GM23338 (cell line): Measurements from ENCODE around the gene HSPA2. TPM values are rescaled to one million over a fixed set of nuclear protein-coding genes. Genes with fewer than 3 reads are reported as not detected.
A peak's percentile ranks its signal among the peaks of the same experiment; 100 is the strongest.

Experiments
- ATAC-seq: fragments of 200-7000 bp; cut with Tn5 transposase; 3 replicates; pipeline ENCODE4 v1.9.1; 2020
- DNase-seq: peaks from one replicate; pipeline ENCODE4 v3.0.0-alpha.2; 2015; ENCODE audit warnings: low spot score
- H2AFZ ChIP-seq: fragments of 200-600 bp; sonication (generic); 2 replicates; pipeline ENCODE4 v1.8.0; 2016; ENCODE audit warnings: antibody characterized with exemption, mild to moderate bottlenecking, moderate library complexity
- H3F3A ChIP-seq: fragments of 200-600 bp; sonication (generic); replicated peaks from 2 replicates; pipeline ENCODE4 v1.8.0; 2017; ENCODE audit warnings: antibody characterized with exemption, mixed run types, low read depth
- H3K27ac ChIP-seq: fragments of 200-600 bp; sonication (generic); 2 replicates; pipeline ENCODE4 v1.6.1; 2016; ENCODE audit warnings: low read depth
- H3K27me3 ChIP-seq: fragments of 200-600 bp; sonication (generic); 2 replicates; pipeline ENCODE4 v1.8.0; 2016; ENCODE audit warnings: mild to moderate bottlenecking, mixed run types, moderate library complexity; ENCODE audit not compliant: insufficient read depth
- H3K36me3 ChIP-seq: fragments of 200-600 bp; sonication (generic); 2 replicates; pipeline ENCODE4 v1.8.0; 2016; ENCODE audit warnings: mild to moderate bottlenecking; ENCODE audit not compliant: insufficient read depth
- H3K4me1 ChIP-seq: fragments of 200-600 bp; sonication (generic); 2 replicates; pipeline ENCODE4 v1.8.0; 2016; ENCODE audit warnings: mild to moderate bottlenecking, moderate library complexity; ENCODE audit not compliant: insufficient read depth
- H3K4me2 ChIP-seq: fragments of 200-600 bp; sonication (generic); 2 replicates; pipeline ENCODE4 v1.7.1; 2017; ENCODE audit warnings: mixed run types
- H3K4me3 ChIP-seq: fragments of 200-600 bp; sonication (generic); 2 replicates; pipeline ENCODE4 v1.6.1; 2016; ENCODE audit warnings: mixed run types
- H3K79me2 ChIP-seq: fragments of 200-600 bp; sonication (generic); replicated peaks from 2 replicates; pipeline ENCODE4 v1.8.0; 2017; ENCODE audit warnings: mild to moderate bottlenecking; ENCODE audit not compliant: insufficient read depth
- H3K9me2 ChIP-seq: fragments of 200-600 bp; sonication (generic); 2 replicates; pipeline ENCODE4 v1.8.0; 2017; ENCODE audit not compliant: insufficient read depth
- H4K20me1 ChIP-seq: fragments of 200-600 bp; sonication (generic); replicated peaks from 2 replicates; pipeline ENCODE4 v1.8.0; 2017; ENCODE audit warnings: mild to moderate bottlenecking; ENCODE audit not compliant: insufficient read depth
- H3K27ac Mint-ChIP-seq: 2 replicates; pipeline ENCODE4 v1.8.0; 2020; ENCODE audit warnings: inconsistent platforms, mild to moderate bottlenecking, moderate library complexity, mixed read lengths
- H3K27me3 Mint-ChIP-seq: 3 replicates; pipeline ENCODE4 v1.8.0; 2022; ENCODE audit warnings: low read depth, mild to moderate bottlenecking, moderate library complexity, mixed read lengths, inconsistent platforms; ENCODE audit not compliant: insufficient read depth, poor library complexity
- H3K36me3 Mint-ChIP-seq: 3 replicates; pipeline ENCODE4 v1.8.0; 2021; ENCODE audit warnings: low read depth, mild to moderate bottlenecking, inconsistent platforms, moderate library complexity, mixed read lengths
- H3K4me1 Mint-ChIP-seq: 3 replicates; pipeline ENCODE4 v1.8.0; 2020; ENCODE audit warnings: mild to moderate bottlenecking, inconsistent platforms, mixed read lengths
- H3K4me3 Mint-ChIP-seq: 3 replicates; pipeline ENCODE4 v1.8.0; 2021; ENCODE audit warnings: moderate library complexity, mild to moderate bottlenecking, inconsistent platforms, mixed read lengths
- H3K9me3 Mint-ChIP-seq: 3 replicates; pipeline ENCODE4 v1.8.0; 2020; ENCODE audit warnings: moderate library complexity, mild to moderate bottlenecking, inconsistent platforms, mixed read lengths
- CREB1 ChIP-seq: fragments of 250-450 bp; sonication (Bioruptor Pico); IDR thresholded peaks from 2 replicates; pipeline ENCODE4 v1.5.0; 2020; ENCODE audit warnings: low read depth, mild to moderate bottlenecking, moderate library complexity
- CTCF ChIP-seq, 2 experiments: fragments of 200-600 bp in 1 of 2; sonication (generic) in 1 of 2; conservative IDR thresholded peaks; 2 replicates each; pipeline versions ENCODE4 v1.5.1 to v1.6.1; 2016 to 2017; ENCODE audit warnings: antibody characterized with exemption in 2 of 2, low read depth in 2 of 2, mild to moderate bottlenecking in 2 of 2, moderate library complexity in 1 of 2
- EZH2 ChIP-seq: fragments of 200-600 bp; sonication (generic); IDR thresholded peaks from one replicate; pipeline ENCODE4 v1.8.0; 2017; ENCODE audit warnings: antibody characterized with exemption, mild to moderate bottlenecking, low read depth; ENCODE audit not compliant: unreplicated experiment
- JUNB ChIP-seq: IDR thresholded peaks from one replicate; pipeline ENCODE4 v1.6.1; 2016; ENCODE audit warnings: antibody characterized with exemption; ENCODE audit not compliant: unreplicated experiment
- POLR2AphosphoS5 ChIP-seq: IDR thresholded peaks from 2 replicates; pipeline ENCODE4 v1.6.1; 2016; ENCODE audit warnings: antibody characterized with exemption, low read depth
- STAT1 ChIP-seq: IDR thresholded peaks from one replicate; pipeline ENCODE4 v1.6.1; 2016; ENCODE audit warnings: antibody characterized with exemption; ENCODE audit not compliant: unreplicated experiment
- ZNF331 ChIP-seq: fragments of 250-450 bp; sonication (Bioruptor Pico); IDR thresholded peaks from 2 replicates; pipeline ENCODE4 v1.5.0; 2020; ENCODE audit warnings: low read depth, mild to moderate bottlenecking, moderate library complexity
- ZNF462 ChIP-seq: fragments of 250-450 bp; sonication (Bioruptor Pico); IDR thresholded peaks from 2 replicates; pipeline ENCODE4 v1.5.0; 2020; ENCODE audit warnings: mild to moderate bottlenecking, moderate library complexity
- polyA plus RNA-seq: library from polyadenylated mRNA; unstranded; fragments of >200 nt; fragmentation: Nextera tagmentation; extraction: Ambion mirVana; gene quantifications from 2 replicates; pipeline ENCODE4 v1.2.1, GENCODE V29; 2016
- total RNA-seq: library from RNA; depleted of rRNA; stranded (reverse); fragments of >200 nt; shearing (Covaris generic); gene quantifications from 2 replicates; pipeline ENCODE4 v1.2.3, GENCODE V29; 2014

Gene HSPA2
- total and polyA plus RNA-seq, 2 experiments from 2014 or later, result 88.5 to 130 TPM

- H3K27ac ChIP-seq, result no peak overlapping the region
- DNase-seq, result no peak
These were observed 38.1 kb upstream of the HSPA2 start for GRCh38 chr14:64502456-64502855.

GRCh38 chr14:64502887-64503433 lies 37.6 kb upstream of the HSPA2 start:
- ATAC-seq, result no peak
- Histone ChIP-seq H3K36me3 (no peaks in the 10 kb centered on the region), H3K4me2 (peak overlapping the region; percentile 86), H3K9me2 (no peaks in the 10 kb centered on the region), H3K4me3 (peak overlapping the region; percentile 76), H3K79me2 (peaks cover 72% of the 10 kb centered on the region), H3K27ac (peak overlapping the region; percentile 88), H3K4me1 (peaks cover 33% of the 10 kb centered on the region), H4K20me1 (0 out of 2 replicates have a peak, but pooled peaks cover 4% of the 10 kb centered on the region), H3K27me3 (no peaks in the 10 kb centered on the region), H3F3A (peaks cover 8% of the 10 kb centered on the region; the same call in 1 of the 2 replicates), H2AFZ (peak overlapping the region; percentile 97)
- peaks cover 16% of the 10 kb centered on the region for H3K36me3 Mint-ChIP-seq
- no peaks in the 10 kb centered on the region for H3K9me3 Mint-ChIP-seq
- DNase-seq, result peak; percentile 50
- peaks cover 38% of the 10 kb centered on the region for H3K4me1 Mint-ChIP-seq
- peaks cover 11% of the 10 kb centered on the region for H3K27me3 Mint-ChIP-seq
- TF ChIP-seq ZNF462 (CRISPR knock-in tag), result no peak
- no peak for TF ChIP-seq EZH2
- no peak for TF ChIP-seq ZNF331 (CRISPR knock-in tag)
- TF ChIP-seq JUNB, result no peak
- no peak for TF ChIP-seq CTCF (conservative IDR thresholded peaks at IDR 0.05; ENCODE audit: low read depth in 2 of 2)
- peak overlapping the region; percentile 94 for H3K4me3 Mint-ChIP-seq
- peak overlapping the region; percentile 91 for H3K27ac Mint-ChIP-seq

More at GRCh38 chr14:64502456-64502855, 38.1 kb upstream of the HSPA2 start:
- Mint-ChIP-seq H3K4me3 (peak overlapping the region; percentile 94), H3K36me3 (peaks cover 18% of the 10 kb centered on the region), H3K27ac (no peak overlapping the region), H3K9me3 (no peaks in the 10 kb centered on the region), H3K27me3 (peaks cover 11% of the 10 kb centered on the region), H3K4me1 (peaks cover 33% of the 10 kb centered on the region)
- Histone ChIP-seq H3F3A (peaks cover 8% of the 10 kb centered on the region; the same call in 1 of the 2 replicates), H2AFZ (peak overlapping the region; percentile 97; the same call in 1 of the 2 replicates), H3K4me2 (peak overlapping the region; percentile 86), H3K4me1 (peaks cover 30% of the 10 kb centered on the region), H3K79me2 (peaks cover 71% of the 10 kb centered on the region), H3K36me3 (no peaks in the 10 kb centered on the region), H3K4me3 (peak overlapping the region; percentile 76), H4K20me1 (0 out of 2 replicates have a peak, but pooled peaks cover 4% of the 10 kb centered on the region), H3K9me2 (no peaks in the 10 kb centered on the region), H3K27me3 (no peaks in the 10 kb centered on the region)
- ATAC-seq, result no peak
- TF ChIP-seq CREB1 (CRISPR knock-in tag), result no peak
- TF ChIP-seq POLR2AphosphoS5, result no peak
- no peak for TF ChIP-seq STAT1
